ENCODE data around the gene KIAA0586.
"Not testable (repeated sequence)": the region's sequence is repeated elsewhere in the genome, so short reads cannot be mapped to it uniquely, and the experiment has no call there.

KIAA0586 gene

DNA sequence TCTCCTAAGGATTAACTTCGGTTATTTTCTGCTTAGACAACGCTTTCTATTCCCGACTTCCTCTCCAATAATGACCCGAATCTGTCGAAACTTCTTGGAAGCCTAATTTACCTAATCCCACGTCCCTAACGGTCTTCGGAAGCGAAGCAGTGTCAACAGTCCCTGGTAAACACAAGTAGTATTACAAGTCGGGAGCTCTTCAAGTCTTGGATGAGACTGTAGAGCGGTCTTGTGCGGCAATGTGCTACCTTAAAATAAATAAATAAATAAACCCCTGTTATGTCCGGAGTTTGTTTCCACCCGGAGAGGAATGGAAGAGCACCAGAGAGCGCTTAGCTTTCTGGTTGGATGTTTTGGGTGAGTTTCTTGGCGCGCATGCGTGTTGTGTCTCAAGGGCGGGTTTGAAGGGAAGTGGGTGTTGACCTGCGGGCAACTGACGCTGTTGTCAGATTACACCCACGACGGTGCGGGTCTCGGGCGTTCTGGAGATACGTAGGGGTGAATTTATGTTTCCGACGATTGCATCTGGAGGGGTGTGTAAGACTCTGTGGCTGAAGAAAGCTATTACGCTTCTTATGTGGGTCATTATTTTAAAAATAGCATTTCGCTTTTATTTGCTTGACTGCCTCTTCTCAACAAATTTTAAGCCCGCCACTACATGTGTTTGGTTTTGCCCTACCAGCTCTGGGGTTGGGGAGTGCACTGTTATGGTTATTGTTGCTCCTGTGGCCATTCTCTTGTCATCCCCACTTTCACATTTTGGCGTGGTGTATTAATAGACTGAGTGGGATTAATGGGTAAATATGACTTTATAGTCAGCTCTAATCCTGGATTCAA, at the start of gene KIAA0586, which contains the start of gene TIMM9:
Gene KIAA0586, plus strand, starts transcription at position 439 of the 837 bp plus-strand sequence. CDS start 546 bp downstream, outside the sequence.
Gene TIMM9, minus strand, starts transcription at position 251 of the 837 bp plus-strand sequence. CDS start 15,586 bp downstream, outside the sequence.
- peak; percentile 79 for FAIRE-seq

DNA sequence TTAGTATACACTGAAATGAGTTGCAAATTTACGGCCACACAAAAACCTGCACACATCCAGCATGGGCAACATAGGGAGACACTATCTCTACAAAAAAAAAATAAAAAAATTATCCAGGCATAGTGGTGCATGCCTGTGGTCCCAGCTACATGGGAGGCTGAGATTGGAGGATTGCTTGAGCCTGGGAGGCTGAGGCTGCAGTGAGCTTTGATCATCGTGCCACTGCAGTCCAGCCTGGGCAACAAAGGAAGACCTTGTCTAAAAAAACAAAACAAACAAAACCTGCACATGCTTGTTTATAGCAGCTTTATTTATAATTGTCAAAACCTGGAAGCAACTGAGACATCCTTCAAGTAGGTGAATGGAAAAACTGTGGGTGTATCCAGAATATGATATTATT, 36.7 kb upstream of the KIAA0586 start:
- no peak for FAIRE-seq

DNA sequence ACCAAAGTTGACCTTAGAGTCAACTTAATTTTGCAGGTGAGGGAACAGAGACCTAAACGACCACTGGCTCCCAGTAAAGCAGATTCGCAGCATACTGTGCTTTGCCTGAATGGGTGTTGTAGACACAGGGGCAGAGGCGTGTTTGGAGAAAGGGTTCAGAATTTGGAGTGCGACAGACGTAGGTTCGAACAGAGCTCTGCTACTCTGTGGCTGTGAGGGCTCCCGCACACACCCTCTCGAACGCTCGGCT, 32.0 kb upstream of the KIAA0586 start:
- FAIRE-seq: no peak

DNA sequence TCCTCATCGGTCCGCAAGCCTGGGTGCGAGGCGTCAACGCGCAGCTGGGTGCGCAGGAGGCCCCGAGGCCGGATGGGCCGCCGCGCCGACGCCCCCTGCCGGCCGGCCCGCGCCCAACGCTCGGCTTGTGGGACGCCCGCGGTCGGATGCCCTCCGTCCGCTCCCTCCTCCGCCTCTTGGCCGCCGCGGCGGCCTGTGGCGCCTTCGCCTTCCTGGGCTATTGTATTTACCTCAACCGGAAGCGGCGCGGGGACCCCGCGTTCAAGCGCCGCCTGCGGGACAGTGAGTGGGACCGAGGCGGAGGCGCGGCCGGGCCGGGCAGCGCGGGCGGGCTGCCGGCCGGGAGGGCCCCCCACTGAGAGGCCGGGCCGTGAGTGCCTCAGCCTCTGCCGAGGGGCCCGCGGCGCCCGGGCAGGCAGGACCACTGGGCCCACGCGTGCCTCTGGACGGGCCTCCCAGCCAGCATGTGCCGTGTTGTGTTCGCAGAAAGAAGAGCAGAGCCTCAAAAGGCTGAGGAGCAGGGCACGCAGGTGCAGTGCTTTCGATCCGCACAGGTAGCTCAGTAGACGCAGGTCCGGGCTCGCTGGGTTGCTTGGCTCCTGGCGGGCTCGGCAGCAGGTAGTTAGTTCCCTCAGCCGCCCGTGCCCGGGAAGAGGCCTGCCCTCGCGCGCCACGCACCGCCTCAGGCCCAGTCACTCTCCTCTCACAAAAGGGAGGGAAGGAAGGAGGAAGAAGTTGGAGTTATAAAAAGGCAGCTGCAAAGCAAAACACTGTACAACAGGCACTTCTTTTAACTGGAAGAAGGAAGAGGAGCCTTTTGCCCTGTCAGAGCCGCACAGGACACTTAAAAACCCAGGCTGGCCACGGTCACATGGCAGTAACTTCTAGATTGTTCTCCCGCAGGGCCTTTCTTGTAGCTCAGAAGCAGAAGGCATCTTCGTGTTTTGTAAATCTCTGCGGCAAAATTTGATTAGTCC, 31.4 kb upstream of the KIAA0586 start, which contains the start of gene TOMM20L:
Gene TOMM20L, plus strand, starts transcription at position 119 of the 977 bp plus-strand sequence. Its CDS starts 28 bp downstream, at position 147.
- no peak for FAIRE-seq

DNA sequence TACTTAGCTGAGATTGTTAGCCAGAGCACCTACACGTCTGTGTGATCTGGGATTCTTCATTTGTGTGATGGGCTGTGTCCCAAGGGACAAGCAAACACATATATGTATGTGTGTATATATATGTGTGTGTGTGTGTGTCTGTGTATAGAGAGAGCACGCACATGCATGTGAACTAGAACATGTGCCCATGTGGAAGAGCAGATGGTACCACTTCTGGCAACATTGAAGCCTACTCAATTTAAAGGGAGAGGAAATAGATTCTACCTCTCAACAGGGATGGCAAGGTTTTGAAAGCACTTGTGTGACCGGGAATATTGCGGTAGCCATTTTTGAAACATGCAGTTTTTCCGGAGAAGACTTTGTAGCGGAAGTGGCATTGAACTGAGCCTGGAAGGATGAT, 30.4 kb upstream of the KIAA0586 start:
- FAIRE-seq: no peak

DNA sequence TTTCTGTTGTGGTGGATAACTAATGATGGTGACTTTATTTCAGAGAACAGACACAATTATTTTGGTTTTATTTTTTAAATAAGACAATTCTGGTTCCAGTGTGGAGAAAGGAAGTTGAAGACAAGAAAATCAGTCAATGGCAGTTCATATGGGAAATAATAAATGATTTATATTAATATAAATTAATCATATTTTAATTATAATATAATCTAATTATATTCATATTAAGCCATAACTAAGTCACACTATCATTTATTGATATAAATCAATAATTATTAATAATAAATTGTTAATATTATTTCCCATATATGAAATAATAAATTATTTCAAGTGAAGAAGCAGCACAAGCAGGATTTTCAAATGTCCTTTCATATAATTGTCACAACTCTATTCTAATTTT, 29.0 kb upstream of the KIAA0586 start:
- no peak for FAIRE-seq

DNA sequence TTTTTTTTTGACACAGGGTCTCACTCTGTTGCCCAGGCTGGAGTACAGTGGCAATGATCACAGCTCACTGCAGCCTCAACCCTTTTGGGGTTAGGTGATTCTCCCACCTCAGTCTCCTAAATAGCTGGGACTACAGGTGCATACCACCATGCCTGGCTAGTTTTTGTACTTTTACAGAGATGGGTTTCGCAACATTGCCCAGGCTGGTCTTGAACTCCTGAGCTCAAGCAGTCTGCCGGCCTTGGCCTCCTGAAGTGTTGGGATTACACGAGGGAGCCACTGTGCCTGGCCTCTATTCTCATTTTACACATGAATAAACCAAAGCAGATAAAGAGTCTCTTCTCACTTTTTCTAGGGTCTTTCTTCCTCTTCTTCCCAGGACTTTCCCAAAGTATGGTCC, 28.6 kb upstream of the KIAA0586 start:
- no peak for FAIRE-seq

DNA sequence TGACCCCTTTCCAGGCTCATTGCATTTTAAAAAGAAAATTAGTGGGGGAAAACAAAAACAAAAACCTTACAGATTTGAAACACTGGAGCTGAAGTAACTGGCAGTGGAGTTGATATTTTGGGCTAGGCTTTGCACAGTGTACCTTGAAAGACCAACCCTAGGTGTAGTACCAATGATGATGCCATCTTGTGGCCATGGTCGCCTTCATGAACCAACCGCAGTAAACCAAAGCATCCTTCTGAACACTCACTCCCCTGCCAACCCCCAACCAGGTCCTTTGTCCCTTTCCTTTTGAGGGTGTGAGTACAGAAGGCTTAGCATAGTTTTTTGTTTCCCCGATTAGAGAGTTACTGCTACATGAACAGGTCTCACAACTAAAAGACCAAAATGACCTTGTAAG, 25.9 kb upstream of the KIAA0586 start:
- FAIRE-seq: no peak

DNA sequence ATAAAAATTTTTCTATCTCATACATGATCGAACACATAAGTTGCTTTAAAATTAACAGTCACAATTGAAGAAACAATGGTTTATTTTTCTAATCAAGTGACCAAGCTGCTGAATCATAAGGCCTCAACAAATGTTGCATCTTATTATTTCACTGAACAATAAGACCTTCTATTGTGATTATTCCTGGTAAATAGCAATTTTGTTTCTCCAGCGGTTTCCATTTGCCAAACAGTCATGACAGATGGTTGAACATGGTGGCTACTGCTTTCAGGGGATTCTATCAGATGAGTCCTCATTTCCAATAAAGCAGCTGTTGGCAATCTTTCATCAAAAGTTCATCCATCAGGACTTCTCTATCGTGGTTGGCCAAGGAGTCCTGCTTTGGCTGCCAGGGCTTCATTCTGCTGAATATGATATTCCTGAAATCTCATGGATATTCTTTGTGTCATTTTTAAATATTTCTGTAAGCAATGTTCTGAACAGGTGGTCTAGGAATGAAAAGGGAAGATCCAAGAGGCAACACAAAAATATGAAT, 18.8 kb upstream of the KIAA0586 start:
- no peak for FAIRE-seq

DNA sequence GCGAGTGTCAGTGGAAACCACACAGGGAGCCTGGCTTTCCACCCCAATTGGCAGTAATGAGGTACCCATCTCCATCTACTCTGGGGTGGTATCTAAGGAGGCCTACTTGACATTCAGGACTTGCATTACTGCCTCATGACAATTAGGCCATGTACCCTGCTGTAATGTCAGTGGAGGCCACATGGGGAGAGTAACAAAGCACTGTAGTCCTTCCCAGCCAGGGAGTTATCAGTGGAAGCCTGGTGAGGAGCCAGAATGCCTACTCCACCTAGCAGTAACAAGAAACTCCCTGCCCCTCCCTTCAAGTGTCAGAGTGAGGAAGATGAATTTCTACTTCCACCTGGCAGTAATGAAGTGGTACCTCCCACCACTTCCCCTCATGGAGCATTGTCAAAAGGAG, 12.7 kb upstream of the KIAA0586 start:
- no peak for FAIRE-seq

DNA sequence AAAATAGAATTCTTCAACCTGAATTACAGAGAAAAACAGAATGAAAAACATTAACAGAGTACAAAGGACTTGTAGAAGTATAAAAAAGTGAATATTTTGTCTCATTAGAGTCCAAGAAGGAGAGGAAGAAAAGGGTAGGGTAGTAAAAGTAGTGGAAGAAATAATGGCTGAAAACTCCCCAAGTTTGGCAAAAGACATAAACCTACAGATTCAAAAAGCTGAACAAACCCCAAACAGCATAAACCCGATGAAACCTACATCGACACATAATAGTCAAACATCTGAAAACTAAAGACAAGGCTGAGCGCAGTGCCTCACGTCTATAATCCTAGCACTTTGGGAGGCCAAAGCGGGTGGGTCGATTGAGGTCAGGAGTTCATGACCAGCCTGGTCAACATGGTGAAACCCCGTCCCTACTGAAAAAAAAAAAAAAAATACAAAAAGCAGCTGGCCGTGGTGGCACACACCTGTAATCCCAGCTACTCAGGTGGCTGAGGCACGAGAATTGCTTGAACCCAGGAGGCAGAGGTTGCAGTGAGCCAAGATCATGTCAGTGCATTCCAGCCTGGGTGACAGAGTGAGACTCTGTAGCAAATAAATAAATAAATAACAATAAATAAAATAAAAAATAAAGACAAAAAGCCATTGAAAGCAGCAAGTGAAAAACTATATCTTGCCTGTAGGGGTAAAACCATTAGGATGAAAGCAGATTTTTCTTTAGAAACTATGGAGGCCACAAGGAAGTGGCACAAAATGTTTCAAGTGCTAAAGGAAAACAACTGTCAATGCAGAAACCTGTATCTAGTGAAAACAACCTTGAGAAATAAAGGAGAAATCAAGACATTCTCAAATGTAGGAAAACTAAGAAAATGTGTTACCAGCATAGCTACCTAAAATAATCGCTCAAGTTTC, 11.6 kb upstream of the KIAA0586 start:
- no peak for FAIRE-seq

DNA sequence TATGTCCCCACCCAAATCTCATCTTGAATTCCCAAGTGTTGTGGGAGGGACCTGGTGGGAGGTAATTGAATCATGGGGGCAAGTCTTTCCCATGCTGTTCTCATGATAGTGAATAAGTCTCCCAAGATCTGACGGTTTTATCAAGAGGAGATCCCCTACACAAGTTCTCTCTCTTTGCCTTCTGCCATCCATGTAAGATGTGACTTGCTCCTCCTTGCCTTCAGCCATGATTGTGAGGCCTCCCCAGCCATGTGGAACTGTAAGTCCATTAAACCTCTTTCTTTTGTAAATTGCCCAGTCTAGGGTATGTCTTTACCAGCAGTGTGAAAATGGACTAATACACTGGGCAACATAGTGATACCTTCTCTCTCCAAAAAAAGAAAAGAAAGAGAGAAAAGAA, 10.6 kb upstream of the KIAA0586 start:
- not testable (repeated sequence) for FAIRE-seq

DNA sequence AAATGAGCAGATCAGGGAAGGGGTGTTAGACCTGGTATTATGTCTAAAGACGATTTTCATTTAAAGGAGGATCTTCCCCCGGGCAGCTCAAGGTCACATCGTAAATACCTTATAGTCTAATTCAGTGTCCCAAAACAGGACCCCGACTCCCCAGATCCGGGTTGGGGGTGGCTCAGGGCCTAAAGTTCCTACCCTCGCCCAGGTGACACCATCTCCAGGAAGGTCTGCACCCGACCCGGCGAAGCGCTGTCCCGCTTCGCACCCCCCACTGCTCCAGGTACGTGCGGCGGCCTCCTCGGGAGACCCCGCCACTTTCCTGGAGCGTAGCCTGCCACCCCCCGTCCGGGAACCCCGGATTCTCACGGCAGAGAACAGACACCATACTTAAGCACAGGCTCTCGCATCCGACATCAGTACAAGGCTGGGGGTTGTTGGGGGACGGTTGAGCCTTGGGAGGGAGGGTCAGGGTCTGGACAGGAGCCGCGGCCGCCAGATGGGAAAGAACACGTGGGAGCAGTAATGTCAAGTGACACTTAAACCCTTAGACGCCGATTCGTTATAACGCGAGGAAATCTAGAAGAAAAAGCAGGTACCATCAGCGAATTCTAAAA, 744 bp upstream of the KIAA0586 start:
- FAIRE-seq: no peak

DNA sequence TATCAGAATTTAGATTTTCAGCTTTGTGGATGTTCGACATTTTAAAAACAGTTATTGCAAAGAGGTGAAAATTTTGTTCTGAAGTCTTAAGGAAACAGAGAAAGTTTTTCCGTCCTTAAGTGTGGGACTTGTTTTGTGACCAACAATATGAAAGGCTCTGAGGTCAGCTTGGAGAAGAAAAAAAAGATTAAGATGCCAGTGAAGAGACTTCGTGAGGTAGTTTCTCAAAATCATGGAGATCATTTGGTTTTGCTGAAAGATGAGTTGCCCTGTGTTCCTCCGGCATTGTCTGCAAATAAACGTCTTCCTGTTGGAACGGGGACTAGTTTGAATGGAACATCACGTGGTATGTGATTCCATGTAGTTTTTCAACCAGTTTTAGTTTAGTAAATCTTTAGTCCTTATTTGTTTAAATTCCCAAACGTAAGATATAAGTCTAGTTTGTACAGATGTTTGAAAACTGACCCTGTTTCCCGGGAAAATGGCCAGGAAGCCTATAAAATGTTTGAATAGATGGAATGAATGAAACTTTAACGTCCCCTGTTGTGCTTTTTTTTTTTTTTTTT, 682 bp downstream of the KIAA0586 start:
- no peak for FAIRE-seq

DNA sequence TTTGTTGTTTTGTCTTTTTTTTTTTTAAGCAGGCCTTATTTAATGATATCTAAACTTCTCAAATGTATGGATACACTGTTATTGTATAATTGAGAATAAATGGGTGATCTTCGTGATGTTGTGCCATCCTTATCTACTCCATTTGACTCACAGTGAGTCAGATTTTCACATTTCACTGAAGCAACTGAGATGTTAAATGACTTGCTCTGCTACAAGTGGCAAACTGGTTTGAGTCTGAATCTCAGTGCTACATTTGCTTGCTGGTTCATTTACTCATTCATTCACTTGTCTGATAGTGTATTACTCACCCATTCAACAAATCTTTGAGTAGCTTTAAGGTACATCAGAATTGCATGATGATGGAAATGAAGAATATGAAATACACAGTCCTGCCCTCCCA, 2.6 kb downstream of the KIAA0586 start:
- no peak for FAIRE-seq

DNA sequence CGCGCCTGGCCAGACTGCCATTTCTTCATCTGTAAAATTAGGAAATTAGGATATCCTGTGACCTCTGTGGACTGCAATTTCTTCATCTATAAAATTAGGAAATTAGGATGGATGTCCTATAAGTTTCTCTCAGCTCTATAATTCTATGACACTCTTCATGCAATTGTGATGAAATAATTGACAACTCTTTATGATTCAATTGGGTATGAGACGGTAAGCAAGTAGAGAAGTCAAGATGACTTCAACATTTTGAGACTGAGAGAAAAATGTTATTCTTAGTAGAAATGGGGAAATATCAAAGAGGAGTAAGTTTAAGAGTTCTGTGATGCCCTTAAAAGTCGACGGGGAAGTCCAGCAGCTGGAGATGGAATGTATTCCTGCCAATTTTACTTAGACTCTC, 12.0 kb downstream of the KIAA0586 start:
- no peak for FAIRE-seq

DNA sequence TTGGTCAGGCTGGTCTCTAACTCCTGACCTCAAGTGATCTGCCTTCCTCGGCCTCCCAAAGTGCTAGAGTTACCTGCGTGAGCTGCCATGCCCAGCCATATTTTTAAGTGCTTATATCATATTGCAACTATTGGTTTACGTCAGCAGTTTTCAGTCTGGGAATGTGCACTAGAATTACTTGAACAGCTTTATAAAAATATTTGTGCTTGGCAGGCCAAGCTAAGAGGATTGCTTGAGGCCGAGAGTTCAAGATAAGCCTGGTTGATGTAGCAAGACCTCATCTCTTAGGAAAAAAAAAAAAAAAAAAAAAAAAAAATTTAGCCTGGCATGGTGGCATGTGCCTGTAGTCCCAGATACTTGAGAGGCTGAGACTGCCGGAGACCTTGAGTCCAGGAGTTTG, 17.1 kb downstream of the KIAA0586 start:
- no peak for FAIRE-seq

DNA sequence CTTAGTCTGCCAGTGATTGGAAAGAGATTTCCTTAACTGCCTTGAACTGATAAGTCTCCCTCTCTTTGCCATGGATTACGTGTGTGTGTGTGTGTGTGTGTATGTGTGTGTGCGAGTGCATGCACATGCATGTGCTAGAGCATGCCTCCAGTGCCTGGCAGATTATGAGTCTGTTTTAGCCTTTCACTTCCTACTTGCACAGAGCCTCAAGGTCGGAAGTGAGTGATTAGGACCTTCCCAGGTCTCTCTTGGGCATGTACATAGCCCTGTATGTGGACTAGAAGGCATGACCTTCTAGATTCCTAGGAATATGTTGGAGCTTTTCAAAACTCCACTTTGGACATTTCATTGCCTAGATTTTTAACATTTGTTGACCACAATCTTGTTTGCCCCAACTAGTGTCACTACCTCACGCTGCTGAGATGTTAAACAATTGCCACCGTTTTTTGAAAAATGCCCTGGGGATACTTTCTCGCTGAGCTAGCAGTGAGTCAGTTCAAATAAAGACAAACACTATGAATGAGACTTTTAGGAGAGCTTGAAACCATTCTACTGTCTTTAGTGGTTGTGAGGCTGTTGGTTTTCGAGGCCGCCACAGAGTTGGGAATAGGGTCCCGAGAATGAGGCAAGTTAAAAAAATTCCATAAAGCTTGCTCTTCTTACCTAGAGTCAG, 28.2 kb downstream of the KIAA0586 start:
- no peak for FAIRE-seq

DNA sequence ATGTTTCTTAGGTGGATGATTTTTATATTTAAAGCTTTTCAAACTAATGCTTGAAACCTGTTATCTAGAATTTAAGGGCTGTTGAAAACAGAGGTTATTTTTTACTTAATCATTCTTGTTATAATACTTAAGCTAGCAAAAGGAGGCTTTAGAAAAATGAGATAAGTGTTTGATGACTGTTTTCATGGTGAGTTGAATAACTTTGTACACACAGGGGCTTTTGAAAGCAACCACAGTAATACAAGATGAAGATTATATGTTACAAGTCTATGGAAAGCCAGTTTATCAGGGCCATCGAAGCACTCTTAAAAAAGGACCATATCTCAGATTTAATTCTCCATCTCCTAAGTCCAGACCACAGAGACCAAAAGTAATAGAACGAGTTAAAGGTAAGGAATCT, 33.3 kb downstream of the KIAA0586 start:
- FAIRE-seq: peak; percentile 58

DNA sequence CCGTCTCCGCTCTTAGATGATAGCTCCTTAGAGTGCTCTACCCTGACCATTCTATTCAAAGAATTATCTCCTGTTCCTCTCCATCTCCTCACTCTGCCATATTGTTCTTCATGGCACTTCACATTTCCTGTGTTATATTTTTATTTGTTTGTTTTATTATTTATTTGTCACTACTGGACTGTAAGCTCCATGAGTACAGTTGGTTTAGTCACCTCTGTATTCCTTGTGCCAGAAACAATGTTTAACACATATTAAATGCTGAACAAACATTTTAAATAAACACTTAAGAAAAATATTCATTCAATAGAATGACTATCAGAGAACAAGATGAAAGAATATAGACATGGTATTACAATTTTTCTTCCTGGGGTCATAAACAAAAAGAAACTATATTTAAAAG, 35.6 kb downstream of the KIAA0586 start:
- no peak for FAIRE-seq

DNA sequence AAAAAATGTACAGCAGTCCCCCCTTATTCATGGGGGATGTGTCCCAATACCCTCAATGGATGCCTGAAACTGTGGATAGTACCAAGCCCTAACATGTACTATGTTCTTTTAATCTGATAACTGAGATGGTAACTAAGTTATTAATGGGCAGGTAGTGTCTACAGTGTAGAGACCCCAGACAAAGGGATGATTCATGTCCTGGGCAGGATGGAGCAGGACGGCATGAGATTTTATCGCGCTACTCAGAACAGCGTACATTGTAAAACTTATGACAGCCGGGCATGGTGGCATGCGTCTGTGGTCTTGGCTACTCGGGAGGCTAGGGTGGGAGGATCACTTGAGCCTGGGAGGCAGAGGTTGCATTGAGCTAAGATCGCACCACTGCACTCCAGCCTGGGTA, 37.1 kb downstream of the KIAA0586 start:
- FAIRE-seq: no peak

All from islet of Langerhans (tissue), 1 donor.